ENCODE data around the gene MOGAT3. TPM values are rescaled to one million over a fixed set of nuclear protein-coding genes. Genes with fewer than 3 reads are reported as not detected.

MOGAT3 gene
- total and polyA plus RNA-seq, 9 of the 15 experiments (the other 6 are each of a cell fraction or from before 2014, with no cell fraction given): 0.07 to 0.17 (median 0.13) TPM; not detected in 6

DNA sequence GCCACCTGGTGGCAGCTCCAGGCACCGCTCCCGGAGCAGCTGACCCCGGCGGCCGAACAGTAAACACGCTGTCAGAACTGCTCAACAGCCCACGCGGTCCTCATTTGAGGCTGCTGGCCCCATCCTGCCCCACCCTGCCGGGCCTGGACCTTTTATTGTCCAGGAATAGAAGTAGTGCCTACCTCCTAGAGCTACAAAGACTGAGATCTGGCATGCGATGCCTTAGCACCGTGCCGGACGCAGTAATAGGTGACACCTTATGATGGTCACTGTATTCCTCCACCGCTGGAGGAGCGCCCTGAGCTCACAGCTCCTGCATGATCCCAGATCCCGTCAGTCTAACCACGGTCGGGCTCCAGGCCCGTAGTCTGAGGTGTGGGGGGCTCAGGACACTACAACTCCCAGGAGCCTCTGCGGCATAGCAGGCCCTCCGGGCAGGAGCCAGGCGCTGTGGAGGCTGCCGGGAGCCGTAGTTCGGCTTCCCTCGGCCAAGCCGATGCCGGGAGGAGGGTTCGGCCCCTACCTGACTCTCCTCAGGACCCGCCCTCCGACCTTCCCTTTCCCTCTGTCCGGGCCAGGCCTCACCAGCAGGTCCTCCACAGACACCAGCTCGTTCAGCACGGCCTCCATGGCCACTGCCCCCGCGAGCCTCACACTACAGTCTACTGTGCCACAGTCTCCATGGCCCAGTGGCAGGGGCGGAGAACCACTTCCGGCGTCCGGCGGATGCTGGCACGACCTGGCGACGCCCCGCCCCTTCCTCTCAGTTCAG lies 43.7 kb upstream of the MOGAT3 start, which contains the start of gene FIS1 (continued):
- TF ChIP-seq KDM2B (CRISPR knock-in tag; IDR thresholded peaks at IDR 0.05) (no peak), ZNF592 (IDR thresholded peaks at IDR 0.05) (peak; percentile 87), HDAC6 (IDR thresholded peaks at IDR 0.05; ENCODE audit: low read depth, low read length) (no peak), ARHGAP35 (IDR thresholded peaks at IDR 0.05; ENCODE audit: partially characterized antibody) (no peak), ELF1 (tag; IDR thresholded peaks at IDR 0.05) (peak; percentile 82), KLF13 (tag; IDR thresholded peaks at IDR 0.05; ENCODE audit: borderline replicate concordance, low read depth) (peak; percentile 25), NFIC (IDR thresholded peaks at IDR 0.05) (no peak), NUFIP1 (IDR thresholded peaks at IDR 0.05; ENCODE audit: partially characterized antibody) (no peak), MXD1 (CRISPR knock-in tag; IDR thresholded peaks at IDR 0.05; ENCODE audit: borderline replicate concordance, poor library complexity, severe bottlenecking) (peak; percentile 78), POLR2B (IDR thresholded peaks at IDR 0.05; ENCODE audit: low read depth, partially characterized antibody) (peak; percentile 93), CEBPB (tag; IDR thresholded peaks at IDR 0.05) (0 out of 2 replicates have a peak, but pooled peaks have one; percentile 60), ZNF444 (CRISPR knock-in tag; IDR thresholded peaks at IDR 0.05) (no peak), RBBP5 (IDR thresholded peaks at IDR 0.05; ENCODE audit: borderline replicate concordance, insufficient read depth, low read length, poor library complexity, severe bottlenecking) (peak; percentile 60), PHF20 (IDR thresholded peaks at IDR 0.05; ENCODE audit: partially characterized antibody) (peak; percentile 81), ELF2 (CRISPR knock-in tag; IDR thresholded peaks at IDR 0.05) (peak; percentile 77; the same call in 1 of the 2 replicates), E2F8 (IDR thresholded peaks at IDR 0.05; ENCODE audit: low read depth, partially characterized antibody) (peak; percentile 88), ZNF445 (CRISPR knock-in tag; IDR thresholded peaks at IDR 0.05; ENCODE audit: low read depth) (0 out of 2 replicates have a peak, but pooled peaks have one; percentile 70)

Data from K562 (cell line).